Heart right ventricle (tissue), 16 donors: ENCODE data around the gene MCCD1. TPM values are rescaled to one million over a fixed set of nuclear protein-coding genes. Genes with fewer than 3 reads are reported as not detected.

Source experiments
- ATAC-seq, 8 donors: fragments of 200-7000 bp; cut with Tn5 transposase; one replicate each; pipeline ENCODE4 v1.9.1; 2020; ENCODE audit warnings: mild to moderate bottlenecking in 8 of 8, moderate library complexity in 8 of 8, moderate number of reproducible peaks in 1 of 8
- DNase-seq, 2 donors: peaks; one replicate each; pipeline ENCODE4 v3.0.0-alpha.2; 2020
- H3K27ac ChIP-seq, 10 donors: fragments of 200-600 bp; sonication (generic) in 2 of 10; one replicate each; pipeline versions ENCODE4 v1.5.0 to v1.8.0; 2020 to 2022; ENCODE audit warnings: mild to moderate bottlenecking in 3 of 10
- H3K27me3 ChIP-seq, 7 donors: fragments of 200-600 bp; one replicate each; pipeline ENCODE4 v1.8.0; 2021 to 2022; ENCODE audit warnings: mild to moderate bottlenecking in 2 of 7
- H3K36me3 ChIP-seq, 9 donors: fragments of 200-600 bp; sonication (generic) in 1 of 9; one replicate each; pipeline versions ENCODE4 v1.5.0 to v1.8.0; 2020 to 2022; ENCODE audit warnings: mild to moderate bottlenecking in 2 of 9
- H3K4me1 ChIP-seq, 9 donors: fragments of 200-600 bp; sonication (generic) in 1 of 9; one replicate each; pipeline versions ENCODE4 v1.5.0 to v1.8.0; 2020 to 2022; ENCODE audit warnings: mild to moderate bottlenecking in 4 of 9
- H3K4me3 ChIP-seq, 10 donors: fragments of 200-600 bp; sonication (generic) in 2 of 10; one replicate each; pipeline versions ENCODE4 v1.5.0 to v1.8.0; 2020 to 2022; ENCODE audit warnings: mild to moderate bottlenecking in 7 of 10, moderate library complexity in 2 of 10
- H3K9me3 ChIP-seq, 11 donors: fragments of 200-600 bp in 10 of 11; sonication (generic) in 2 of 11; one replicate each; pipeline versions ENCODE4 v1.5.0 to v1.8.0; 2013 to 2022; ENCODE audit warnings: mild to moderate bottlenecking in 2 of 11, control low read depth in 1 of 11, moderate library complexity in 1 of 11
- CTCF ChIP-seq, 9 donors: fragments of 200-600 bp; sonication (generic) in 2 of 9; IDR thresholded peaks; one replicate each; pipeline versions ENCODE4 v1.5.0 to v1.8.0; 2021 to 2022; ENCODE audit warnings: antibody characterized with exemption in 9 of 9, mild to moderate bottlenecking in 5 of 9, moderate library complexity in 1 of 9
- WGBS, 2 donors: extraction: QIAGEN DNeasy Blood & Tissue Kit; methylation state at CpG; one replicate each; pipeline ENCODE4 v1.1.7; 2013; ENCODE audit warnings: inconsistent platforms in 1 of 2; 5-methylcytosine and 5-hydroxymethylcytosine counted together
- intact Hi-C, 10 donors: fragments of 100-400 bp; cut with DNase I; formaldehyde crosslinking; loops; one replicate each; pipeline versions ENCODE4 v1.11.1 to v1.14.2; 2022
- polyA plus RNA-seq, 2 donors: library from polyadenylated mRNA; stranded (reverse); fragments of 200-250 nt; gene quantifications; one replicate each; pipeline ENCODE4 v1.2.3, GENCODE V29; 2013
- total RNA-seq, 10 donors: library from RNA; stranded (reverse); fragmentation: NEBNext Ultra II Directional in 3 of 10; extraction: Animal tissue kit (Norgen Biotek cat#: 25700) in 3 of 10; gene quantifications; one replicate each; pipeline versions ENCODE4 v1.2.1 to v1.2.4, GENCODE V29; 2021 to 2023
- donor health status: Arrhythmogenic right ventricular cardiomyopathy.
- donor health status: ischemic (EF 13 %, LVEDD 7.1; RV severe dilation, severe dysfunction).
- donor health status: healthy with polysubstance abuse.
- donor health status: DM: no; HTN: yes; CAD: no.
- donor health status: DM: no; HTN: no; CAD: no.
- donor health status: ischemic (EF 25% LVEDD 6.9; RV normal size, moderate dysfunction).
- donor health status: ischemic (EF 25% LVEDD 5.7; RV mildly dilated, moderate dysfunction).
- donor health status: healthy.
- donor health status: DM: yes; HTN: yes; CAD: no.
- donor health status: Ischemic cardiomyopathy.
- donor health status: ischemic (EF 35%, LVEDD 5.7; RV mildly dilated, moderate dysfunction).
- donor health status: nonischemic (EF 11% LVEDD 7.7; RV severe dilation, severe dysfunction).
- donor health status: DM: yes; HTN: yes; CAD: no.
- donor health status: PGD.
- donor health status: ischemic (EF 29% LVEDD 5.4; RV normal size, mild dysfunction).
- donor health status: nonischemic (EF 23%, LVEDD 6.1; RV moderate dilation, normal function).

The MCCD1 gene
- total and polyA plus RNA-seq, 12 donors = not detected

GRCh38 chr6:31576897-31577578 lies 48.3 kb downstream of the MCCD1 start:
- Histone ChIP-seq H3K36me3 (peaks cover 0 to 19% (median 0%) of the 10 kb centered on the region in 9 donors), H3K9me3 (no peaks in the 10 kb centered on the region), H3K27me3 (peaks cover 0 to 2% (median 0%) of the 10 kb centered on the region in 7 donors), H3K4me3 (peak overlapping the region in 3 of 10 donors; percentile 3 to 65 (median 59)), H3K27ac (peak overlapping the region in 2 of 10 donors; percentile 29 to 90), H3K4me1 (peaks cover 0 to 60% (median 12%) of the 10 kb centered on the region in 9 donors)
- no peak for TF ChIP-seq CTCF (IDR thresholded peaks at IDR 0.05)
- DNase-seq = no peak
- intact Hi-C loops = no loop called here
- ATAC-seq = no peak
- 88 to 89% methylated on average over 19 of the region's 19 CpGs for WGBS, 2 donors

- no peak for DNase-seq
- Histone ChIP-seq H3K4me3 (peak overlapping the region in 1 of 10 donors; percentile 65), H3K36me3 (peaks cover 0 to 19% (median 0%) of the 10 kb centered on the region in 9 donors), H3K27ac (peak overlapping the region in 2 of 10 donors; percentile 29 to 90), H3K27me3 (no peaks in the 10 kb centered on the region), H3K4me1 (peaks cover 0 to 65% (median 17%) of the 10 kb centered on the region in 9 donors), H3K9me3 (no peaks in the 10 kb centered on the region)
- TF ChIP-seq CTCF (IDR thresholded peaks at IDR 0.05) = no peak
- no peak for ATAC-seq
- intact Hi-C loops = no loop called here
- WGBS, 2 donors = 83% methylated on average over 3 of the region's 3 CpGs
These were observed 48.8 kb downstream of the MCCD1 start for GRCh38 chr6:31577579-31577966.

GRCh38 chr6:31578184-31579118 lies 49.7 kb downstream of the MCCD1 start:
- H3K27ac ChIP-seq = peak overlapping the region in 2 of 10 donors; percentile 21 to 90
- 79% methylated on average over 12 of the region's 12 CpGs for WGBS, 2 donors
- DNase-seq = no peak
- TF ChIP-seq CTCF (IDR thresholded peaks at IDR 0.05) = no peak
- intact Hi-C loops = no loop called here
- no peaks in the 10 kb centered on the region for H3K27me3 ChIP-seq
- H3K36me3 ChIP-seq = peaks cover 0 to 19% (median 0%) of the 10 kb centered on the region in 9 donors
- H3K4me1 ChIP-seq = peaks cover 0 to 70% (median 18%) of the 10 kb centered on the region in 9 donors
- H3K9me3 ChIP-seq = no peaks in the 10 kb centered on the region
- ATAC-seq = no peak
- peak overlapping the region in 1 of 10 donors; percentile 65 for H3K4me3 ChIP-seq

- Histone ChIP-seq H3K27me3 (no peaks in the 10 kb centered on the region), H3K36me3 (peaks cover 0 to 19% (median 0%) of the 10 kb centered on the region in 9 donors), H3K4me1 (peaks cover 0 to 76% (median 18%) of the 10 kb centered on the region in 9 donors), H3K4me3 (no peak overlapping the region), H3K27ac (peak overlapping the region in 1 of 10 donors; percentile 3), H3K9me3 (no peaks in the 10 kb centered on the region)
- TF ChIP-seq CTCF (IDR thresholded peaks at IDR 0.05) = no peak
- DNase-seq (no peak), ATAC-seq (no peak)
- 90 to 94% methylated on average over 3 of the region's 3 CpGs for WGBS, 2 donors
- intact Hi-C loops = no loop called here
These were observed 50.4 kb downstream of the MCCD1 start for GRCh38 chr6:31579119-31579505.
